Mesenchymal stem cell (in vitro differentiated cells and primary cell): ENCODE results near the gene UNC80.

ENCODE experiments used
- DNase-seq: peaks from one replicate; pipeline ENCODE4 v3.0.0-alpha.2; 2013
- H2AFZ ChIP-seq: one replicate; pipeline ENCODE4 v1.6.1; 2013; ENCODE audit warnings: low read depth, mild to moderate bottlenecking, control low read depth, inconsistent platforms, low read length, moderate library complexity
- H2AK5ac ChIP-seq: 2 replicates; pipeline ENCODE4 v1.6.1; 2013; ENCODE audit warnings: low read length, moderate library complexity, mild to moderate bottlenecking, inconsistent platforms; ENCODE audit not compliant: severe bottlenecking
- H2BK120ac ChIP-seq: one replicate; pipeline ENCODE4 v1.6.1; 2013; ENCODE audit warnings: low read depth, mild to moderate bottlenecking, inconsistent platforms, low read length, moderate library complexity
- H2BK12ac ChIP-seq, 2 experiments: one replicate each; pipeline ENCODE4 v1.6.1; 2013; ENCODE audit warnings: inconsistent platforms in 2 of 2, low read length in 2 of 2, mild to moderate bottlenecking in 2 of 2, moderate library complexity in 2 of 2, control low read depth in 1 of 2
- H2BK15ac ChIP-seq: one replicate; pipeline ENCODE4 v1.6.1; 2013; ENCODE audit warnings: mild to moderate bottlenecking, low read depth, inconsistent platforms; ENCODE audit not compliant: poor library complexity, severe bottlenecking
- H2BK5ac ChIP-seq: 2 replicates; pipeline ENCODE4 v1.6.1; 2013; ENCODE audit warnings: low read depth, mild to moderate bottlenecking, low read length, control low read depth, inconsistent platforms; ENCODE audit not compliant: poor library complexity, severe bottlenecking
- H3K14ac ChIP-seq, 2 experiments: one replicate each; pipeline ENCODE4 v1.6.1; 2013; ENCODE audit warnings: inconsistent platforms in 2 of 2, low read length in 2 of 2, control low read depth in 1 of 2, mild to moderate bottlenecking in 1 of 2, moderate library complexity in 1 of 2
- H3K18ac ChIP-seq, 2 experiments: one replicate each; pipeline ENCODE4 v1.6.1; 2013; ENCODE audit warnings: inconsistent platforms in 2 of 2, low read length in 2 of 2, control low read depth in 1 of 2, low read depth in 1 of 2, mild to moderate bottlenecking in 1 of 2
- H3K23ac ChIP-seq, 2 experiments: one replicate each; pipeline ENCODE4 v1.6.1; 2013; ENCODE audit warnings: inconsistent platforms in 2 of 2, low read length in 2 of 2, mild to moderate bottlenecking in 2 of 2, moderate library complexity in 2 of 2, control low read depth in 1 of 2
- H3K27ac ChIP-seq: 2 replicates; pipeline ENCODE4 v1.5.1; 2013; ENCODE audit warnings: mild to moderate bottlenecking, moderate library complexity, low read length, control low read depth, inconsistent platforms; ENCODE audit not compliant: poor library complexity, severe bottlenecking
- H3K27me3 ChIP-seq, 2 experiments: 2 replicates each; pipeline versions ENCODE4 v1.6.1 to v1.7.0; 2013; ENCODE audit warnings: low read length in 2 of 2, mild to moderate bottlenecking in 2 of 2, moderate library complexity in 2 of 2, control low read depth in 1 of 2, inconsistent platforms in 1 of 2; ENCODE audit not compliant: control insufficient read depth in 1 of 2, insufficient read depth in 1 of 2
- H3K36me3 ChIP-seq, 2 experiments: 2 replicates each; pipeline versions ENCODE4 v1.6.1 to v1.7.0; 2013; ENCODE audit warnings: low read length in 2 of 2, control low read depth in 1 of 2, inconsistent platforms in 1 of 2, low read depth in 1 of 2, mild to moderate bottlenecking in 1 of 2; ENCODE audit not compliant: insufficient read depth in 2 of 2, control insufficient read depth in 1 of 2
- H3K4ac ChIP-seq, 2 experiments: one replicate each; pipeline ENCODE4 v1.6.1; 2013; ENCODE audit warnings: inconsistent platforms in 2 of 2, low read length in 2 of 2, mild to moderate bottlenecking in 2 of 2, moderate library complexity in 2 of 2, control low read depth in 1 of 2, low read depth in 1 of 2
- H3K4me1 ChIP-seq: 2 replicates; pipeline ENCODE4 v1.6.1; 2013; ENCODE audit warnings: low read depth, low read length, control low read depth; ENCODE audit not compliant: control insufficient read depth, insufficient read depth
- H3K4me2 ChIP-seq: 2 replicates; pipeline ENCODE4 v1.6.1; 2013; ENCODE audit warnings: low read length, mild to moderate bottlenecking, inconsistent platforms; ENCODE audit not compliant: poor library complexity, severe bottlenecking
- H3K4me3 ChIP-seq, 2 experiments: 2 replicates each; pipeline versions ENCODE4 v1.5.1 to v1.7.0; 2013; ENCODE audit warnings: low read length in 2 of 2, mild to moderate bottlenecking in 2 of 2, control low read depth in 1 of 2, low read depth in 1 of 2; ENCODE audit not compliant: insufficient read depth in 1 of 2
- H3K79me1 ChIP-seq: replicated peaks from 2 replicates; pipeline ENCODE4 v1.6.1; 2013; ENCODE audit warnings: mild to moderate bottlenecking, control low read depth, low read length, inconsistent platforms; ENCODE audit not compliant: poor library complexity, severe bottlenecking
- H3K9ac ChIP-seq: 2 replicates; pipeline ENCODE4 v1.7.0; 2013; ENCODE audit warnings: mild to moderate bottlenecking, low read length, moderate library complexity
- H3K9me3 ChIP-seq: 2 replicates; pipeline ENCODE4 v1.7.0; 2013; ENCODE audit warnings: mild to moderate bottlenecking, low read length; ENCODE audit not compliant: control insufficient read depth
- H4K8ac ChIP-seq: one replicate; pipeline ENCODE4 v1.6.1; 2013; ENCODE audit warnings: inconsistent platforms, mild to moderate bottlenecking, low read length, moderate library complexity
- H4K91ac ChIP-seq: one replicate; pipeline ENCODE4 v1.6.1; 2013; ENCODE audit warnings: mild to moderate bottlenecking, low read length, inconsistent platforms
- WGBS: methylation state at CpG from one replicate; pipeline ENCODE4 v1.1.7; 2013; ENCODE audit warnings: mixed read lengths; 5-methylcytosine and 5-hydroxymethylcytosine counted together

UNC80 gene

DNA sequence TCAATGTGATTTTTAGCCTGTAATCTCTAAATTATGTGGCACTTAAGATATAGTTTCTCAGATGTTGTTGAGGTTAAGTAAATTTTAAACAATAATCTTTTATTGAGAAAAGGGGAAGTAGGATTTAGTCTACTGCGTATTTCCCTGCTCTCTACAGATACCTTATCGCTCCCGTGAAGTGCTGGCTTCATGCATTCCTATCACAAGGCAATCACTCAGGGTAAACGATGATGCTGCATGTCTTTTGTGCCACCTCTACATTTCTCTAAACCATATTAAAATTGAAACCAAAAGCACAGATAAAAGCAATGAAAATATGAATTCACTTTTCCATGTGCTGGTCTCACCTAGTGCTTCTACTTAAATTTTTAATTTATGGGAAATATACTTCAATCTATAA, 216.4 kb downstream of the UNC80 start:
- H3K27me3 ChIP-seq: no peaks in the 10 kb centered on the region
- no peaks in the 10 kb centered on the region for H3K79me1 ChIP-seq
- no peak overlapping the region for H4K8ac ChIP-seq
- no peak overlapping the region for H3K14ac ChIP-seq
- no peaks in the 10 kb centered on the region for H3K4me1 ChIP-seq
- no peak overlapping the region for H2BK120ac ChIP-seq
- H3K18ac ChIP-seq: no peak overlapping the region
- H2BK5ac ChIP-seq: no peak overlapping the region
- H3K4me3 ChIP-seq: no peak overlapping the region
- no peak overlapping the region for H3K27ac ChIP-seq
- H2AFZ ChIP-seq: no peak overlapping the region
- no peak overlapping the region for H4K91ac ChIP-seq
- no peaks in the 10 kb centered on the region for H3K36me3 ChIP-seq
- WGBS: 92% methylated on average over 4 of the region's 4 CpGs
- H3K4ac ChIP-seq: no peak overlapping the region
- no peak overlapping the region for H3K4me2 ChIP-seq
- no peaks in the 10 kb centered on the region for H3K9me3 ChIP-seq
- no peak overlapping the region for H2AK5ac ChIP-seq
- DNase-seq: no peak
- no peak overlapping the region for H2BK15ac ChIP-seq
- no peak overlapping the region for H3K9ac ChIP-seq
- H3K23ac ChIP-seq: no peak overlapping the region
- no peak overlapping the region for H2BK12ac ChIP-seq

DNA sequence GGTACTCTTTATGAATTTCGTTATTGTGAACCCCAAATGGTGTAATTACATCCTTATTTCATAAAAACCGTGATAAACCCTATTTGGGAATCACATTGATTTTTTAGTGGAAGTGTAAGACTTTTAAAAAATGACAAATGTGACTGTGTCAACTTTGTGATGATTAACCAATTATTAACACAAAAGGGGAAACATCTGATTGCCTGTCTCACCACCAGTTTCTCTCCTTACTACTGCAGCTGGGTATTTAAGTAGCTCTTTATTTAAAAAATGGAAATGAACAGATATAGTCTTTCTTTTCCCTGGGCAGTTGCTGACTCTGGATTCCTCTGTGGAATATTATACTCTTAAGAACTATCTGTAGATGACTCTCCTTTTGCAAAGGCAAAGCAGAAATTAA, 219.2 kb downstream of the UNC80 start:
- DNase-seq: no peak
- no peak overlapping the region for H3K9ac ChIP-seq
- H2AFZ ChIP-seq: no peak overlapping the region
- no peak overlapping the region for H3K27ac ChIP-seq
- H4K8ac ChIP-seq: no peak overlapping the region
- no peak overlapping the region for H3K4ac ChIP-seq
- H3K27me3 ChIP-seq: no peaks in the 10 kb centered on the region
- H3K4me1 ChIP-seq: no peaks in the 10 kb centered on the region
- H2AK5ac ChIP-seq: no peak overlapping the region
- no peak overlapping the region for H3K4me2 ChIP-seq
- no peak overlapping the region for H4K91ac ChIP-seq
- no peak overlapping the region for H2BK12ac ChIP-seq
- H2BK120ac ChIP-seq: no peak overlapping the region
- WGBS: no CpG with 5 or more reads among the region's 2 CpGs
- no peak overlapping the region for H3K14ac ChIP-seq
- no peak overlapping the region for H2BK15ac ChIP-seq
- no peaks in the 10 kb centered on the region for H3K36me3 ChIP-seq
- no peak overlapping the region for H3K23ac ChIP-seq
- no peaks in the 10 kb centered on the region for H3K79me1 ChIP-seq
- H2BK5ac ChIP-seq: no peak overlapping the region
- H3K9me3 ChIP-seq: no peaks in the 10 kb centered on the region
- no peak overlapping the region for H3K18ac ChIP-seq
- H3K4me3 ChIP-seq: no peak overlapping the region

DNA sequence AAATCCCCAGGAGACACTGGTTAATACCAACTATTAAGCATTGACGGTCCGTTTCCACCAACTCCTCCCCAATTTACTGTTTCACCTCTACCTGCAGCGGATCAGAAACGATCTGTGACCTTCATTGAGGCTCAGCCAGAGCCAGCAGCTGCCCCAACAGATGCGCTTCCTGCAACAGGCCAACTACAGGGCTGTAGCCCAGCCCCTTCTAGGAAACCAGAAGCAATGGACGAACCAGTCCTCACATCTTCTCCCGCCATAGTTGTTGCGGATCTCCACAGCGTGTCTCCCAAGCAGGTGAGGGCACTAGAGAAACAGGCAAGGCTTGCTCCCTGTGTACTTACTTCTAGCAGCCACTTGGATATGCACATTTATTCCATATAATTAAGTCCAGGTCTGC, 222.3 kb downstream of the UNC80 start:
- 91% methylated on average over 9 of the region's 9 CpGs for WGBS
- Histone ChIP-seq H2AFZ (no peak overlapping the region), H2BK15ac (no peak overlapping the region), H3K23ac (no peak overlapping the region), H3K4ac (no peak overlapping the region), H2AK5ac (no peak overlapping the region), H3K14ac (no peak overlapping the region), H4K8ac (no peak overlapping the region), H3K18ac (no peak overlapping the region), H2BK12ac (no peak overlapping the region), H3K9ac (no peak overlapping the region), H4K91ac (no peak overlapping the region), H3K4me2 (no peak overlapping the region), H3K27ac (no peak overlapping the region), H3K79me1 (no peaks in the 10 kb centered on the region), H3K36me3 (no peaks in the 10 kb centered on the region), H2BK5ac (no peak overlapping the region), H3K4me1 (no peaks in the 10 kb centered on the region), H3K9me3 (no peaks in the 10 kb centered on the region), H3K27me3 (no peaks in the 10 kb centered on the region), H3K4me3 (no peak overlapping the region), H2BK120ac (no peak overlapping the region)
- no peak for DNase-seq

DNA sequence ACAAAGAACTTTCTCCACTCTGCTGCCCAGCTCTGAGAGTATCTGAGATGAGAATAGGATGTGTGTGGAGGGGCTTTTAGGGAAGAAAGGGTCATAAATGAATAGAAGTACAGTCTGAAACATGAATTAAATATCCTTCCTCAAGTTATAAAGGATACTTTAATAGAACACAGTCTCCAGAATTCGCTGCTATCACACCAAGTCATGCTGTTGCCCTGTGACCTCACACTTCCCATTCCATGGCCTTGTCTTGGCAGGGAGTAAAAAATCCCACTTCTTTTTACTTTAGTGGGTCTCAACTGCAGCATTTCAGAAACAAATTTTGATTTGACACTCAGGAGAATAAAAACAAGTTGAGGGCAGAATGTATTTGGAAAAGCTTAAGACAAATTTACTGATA, 227.0 kb downstream of the UNC80 start:
- Histone ChIP-seq H3K4me3 (no peak overlapping the region), H3K14ac (no peak overlapping the region), H3K36me3 (no peaks in the 10 kb centered on the region), H3K4me1 (no peaks in the 10 kb centered on the region), H3K27ac (no peak overlapping the region), H2BK5ac (no peak overlapping the region), H4K91ac (no peak overlapping the region), H3K9me3 (no peaks in the 10 kb centered on the region), H2BK15ac (no peak overlapping the region), H4K8ac (no peak overlapping the region), H2AK5ac (no peak overlapping the region), H3K4me2 (no peak overlapping the region), H3K23ac (no peak overlapping the region), H3K4ac (no peak overlapping the region), H3K79me1 (no peaks in the 10 kb centered on the region), H2BK120ac (no peak overlapping the region), H3K9ac (no peak overlapping the region), H3K27me3 (no peaks in the 10 kb centered on the region), H2BK12ac (no peak overlapping the region), H2AFZ (no peak overlapping the region), H3K18ac (no peak overlapping the region)
- DNase-seq: no peak
- WGBS: 75% methylated on average over 1 of the region's 1 CpG
